HG03159 (cell line): Measurements from ENCODE around the gene C17orf100.

Experiments
- ATAC-seq: cut with Tn5 transposase; IDR thresholded peaks from one replicate; pipeline ENCODE4 v1.9.1; 2021; ENCODE audit warnings: mild to moderate bottlenecking, moderate library complexity; ENCODE audit not compliant: unreplicated experiment

Gene C17orf100

GRCh38 chr17:6668219-6668618 lies 16.7 kb downstream of the C17orf100 start:
- ATAC-seq, result no peak

- no peak for ATAC-seq
These were observed 17.3 kb downstream of the C17orf100 start for GRCh38 chr17:6668727-6669425.

GRCh38 chr17:6669479-6670212 lies 18.1 kb downstream of the C17orf100 start:
- no peak for ATAC-seq

DNA sequence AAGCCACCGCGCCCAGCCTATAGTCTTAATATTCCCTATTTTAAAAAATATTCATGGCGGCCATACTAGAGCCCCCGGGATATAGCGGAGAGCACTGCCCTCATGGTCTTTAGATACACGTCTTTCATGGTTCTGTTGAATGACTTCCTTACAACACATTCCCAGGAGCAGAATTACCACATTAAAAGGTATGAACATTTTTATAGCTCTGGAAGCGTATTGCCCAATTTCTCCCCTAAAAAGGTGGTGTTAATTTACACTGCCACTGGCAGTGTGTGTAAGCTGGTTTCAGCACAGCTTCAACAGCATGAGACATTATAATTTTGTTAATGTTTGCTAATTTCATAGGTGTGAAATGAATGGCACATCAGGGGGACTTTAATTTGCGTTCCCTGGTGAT lies 19.0 kb downstream of the C17orf100 start:
- no peak for ATAC-seq

GRCh38 chr17:6670999-6671398 lies 19.4 kb downstream of the C17orf100 start:
- ATAC-seq, result no peak

DNA sequence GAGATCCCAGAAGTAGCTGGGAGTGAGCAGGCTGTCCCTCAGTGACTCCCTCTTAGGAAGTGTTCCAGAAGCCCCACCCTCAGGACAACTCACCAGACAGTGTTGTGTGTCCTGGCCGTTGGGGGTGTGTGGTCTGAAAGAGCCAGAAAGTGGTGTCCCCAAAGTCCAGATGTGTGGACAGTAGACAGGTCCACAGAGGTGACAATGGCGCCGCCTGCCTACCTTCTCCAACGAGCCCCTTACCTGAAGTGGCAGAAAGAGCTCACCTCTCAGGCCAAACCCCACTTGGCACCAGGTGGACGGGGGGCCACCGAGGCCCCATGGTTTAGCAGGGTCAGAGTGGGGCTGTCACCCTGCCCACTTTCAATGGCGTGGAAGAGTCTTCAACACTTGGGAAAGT lies 19.9 kb downstream of the C17orf100 start:
- ATAC-seq, result no peak

DNA sequence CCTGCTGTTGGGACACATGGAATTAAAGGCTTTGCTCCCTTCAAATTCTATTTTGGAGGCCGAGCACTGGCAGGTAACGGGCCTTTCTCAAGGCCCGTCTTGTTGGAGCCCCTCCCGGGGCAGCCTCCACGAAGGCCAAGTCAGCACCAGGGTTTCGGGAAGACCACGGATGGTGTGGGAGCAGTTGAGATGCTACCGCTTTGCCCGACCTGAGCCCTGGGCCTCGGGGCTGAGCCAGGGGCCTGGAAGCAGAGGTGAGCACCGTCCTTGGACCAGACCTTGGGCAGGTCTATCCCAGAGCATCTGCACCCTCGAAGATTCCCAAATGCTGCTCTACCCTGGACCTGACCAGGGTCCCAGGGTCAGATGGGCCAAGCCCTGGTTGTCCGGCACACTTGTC lies 23.0 kb downstream of the C17orf100 start:
- ATAC-seq, result no peak

DNA sequence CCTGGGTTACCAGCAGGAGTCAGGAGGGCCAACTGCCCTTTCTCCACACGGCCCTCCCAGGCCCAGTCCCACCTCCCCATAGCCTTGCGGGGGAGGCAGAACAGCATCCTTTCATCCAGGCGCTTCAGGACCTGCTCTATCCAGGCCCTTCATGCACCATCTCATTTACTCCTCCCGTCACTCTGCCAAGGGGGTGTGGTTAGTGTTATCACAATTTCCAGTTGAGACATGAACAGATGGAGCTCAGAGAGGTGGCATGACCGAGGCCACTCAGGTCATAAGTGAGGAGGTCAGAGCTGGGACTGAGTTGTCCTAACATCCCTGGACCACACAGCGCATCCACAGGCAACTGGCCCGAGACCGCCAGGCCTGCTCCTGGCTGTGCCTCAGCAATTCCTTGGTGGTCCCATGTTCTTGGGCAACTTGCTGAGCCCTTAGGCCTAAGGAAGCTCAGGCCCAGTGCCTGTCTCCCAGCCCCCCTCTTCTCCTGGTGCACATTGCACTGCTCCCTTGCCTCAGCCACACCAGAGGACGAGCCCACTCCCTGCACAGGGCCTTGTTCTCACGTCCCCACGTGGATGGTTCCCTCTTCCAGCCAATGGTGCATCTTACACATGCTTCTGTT lies 23.8 kb downstream of the C17orf100 start:
- no peak for ATAC-seq

GRCh38 chr17:6676802-6677157 lies 25.2 kb downstream of the C17orf100 start:
- no peak for ATAC-seq

- ATAC-seq, result no peak
These were observed 25.7 kb downstream of the C17orf100 start for GRCh38 chr17:6677158-6677831.

DNA sequence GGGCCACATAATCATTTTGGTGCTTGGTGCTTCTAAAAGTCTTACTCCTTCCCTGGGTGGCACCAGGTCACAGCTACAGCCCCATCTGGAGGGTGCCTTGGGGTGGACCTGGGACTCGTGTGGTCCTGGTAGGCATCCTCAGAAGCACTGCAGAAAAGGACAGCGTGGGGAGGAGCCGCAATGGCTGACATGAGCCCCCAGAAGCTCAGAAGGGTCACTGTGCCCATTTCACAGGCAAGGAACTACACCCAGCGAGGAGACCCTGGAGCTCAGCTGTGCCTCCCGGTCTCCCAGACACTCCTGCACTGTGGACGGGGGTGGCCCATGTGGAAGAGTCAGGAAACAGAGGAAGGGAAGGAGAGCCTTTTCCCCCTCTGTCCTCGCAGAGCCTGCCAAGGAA lies 26.4 kb downstream of the C17orf100 start:
- ATAC-seq, result no peak

GRCh38 chr17:6679241-6679640 lies 27.7 kb downstream of the C17orf100 start:
- no peak for ATAC-seq

DNA sequence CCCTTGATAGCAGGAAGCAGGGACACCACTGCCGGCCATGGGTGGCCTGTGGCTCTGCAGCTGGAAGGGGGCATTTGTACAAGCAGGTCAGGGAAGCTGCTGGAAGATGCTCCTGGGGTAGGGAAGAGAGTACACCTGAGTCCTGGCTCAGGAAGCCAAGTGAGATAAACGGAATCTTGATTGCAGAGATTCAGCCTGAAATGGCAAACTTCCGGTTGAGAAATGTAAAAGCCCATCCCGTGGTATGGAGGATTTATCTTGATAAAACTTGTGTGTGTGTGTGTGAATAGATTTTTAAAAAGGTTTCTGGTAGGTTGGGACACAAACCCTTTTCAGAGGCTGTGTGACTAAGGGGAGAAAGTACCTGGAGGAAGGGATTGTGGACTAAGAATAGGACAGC lies 29.6 kb downstream of the C17orf100 start:
- no peak for ATAC-seq

GRCh38 chr17:6681671-6682070 lies 30.1 kb downstream of the C17orf100 start:
- no peak for ATAC-seq

DNA sequence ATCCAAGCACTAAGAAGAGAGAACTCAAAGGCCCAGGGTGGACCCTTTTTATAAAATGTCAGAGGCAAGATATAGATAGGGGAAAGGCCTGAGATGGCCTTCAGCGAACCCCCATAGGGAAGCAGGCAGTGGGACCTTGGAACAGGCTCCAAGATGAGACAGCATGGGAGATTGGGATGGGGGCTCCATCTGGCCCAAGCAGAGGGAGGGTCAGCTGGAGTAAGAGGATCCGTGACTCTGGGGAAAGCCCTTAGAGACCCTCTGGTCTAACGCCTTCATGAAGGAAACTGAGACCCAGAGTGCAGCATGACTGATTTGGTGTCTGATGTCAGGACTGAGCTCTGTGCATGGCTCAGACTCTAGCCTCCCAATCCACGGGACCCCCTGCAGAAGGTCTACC lies 30.8 kb downstream of the C17orf100 start:
- ATAC-seq, result no peak

DNA sequence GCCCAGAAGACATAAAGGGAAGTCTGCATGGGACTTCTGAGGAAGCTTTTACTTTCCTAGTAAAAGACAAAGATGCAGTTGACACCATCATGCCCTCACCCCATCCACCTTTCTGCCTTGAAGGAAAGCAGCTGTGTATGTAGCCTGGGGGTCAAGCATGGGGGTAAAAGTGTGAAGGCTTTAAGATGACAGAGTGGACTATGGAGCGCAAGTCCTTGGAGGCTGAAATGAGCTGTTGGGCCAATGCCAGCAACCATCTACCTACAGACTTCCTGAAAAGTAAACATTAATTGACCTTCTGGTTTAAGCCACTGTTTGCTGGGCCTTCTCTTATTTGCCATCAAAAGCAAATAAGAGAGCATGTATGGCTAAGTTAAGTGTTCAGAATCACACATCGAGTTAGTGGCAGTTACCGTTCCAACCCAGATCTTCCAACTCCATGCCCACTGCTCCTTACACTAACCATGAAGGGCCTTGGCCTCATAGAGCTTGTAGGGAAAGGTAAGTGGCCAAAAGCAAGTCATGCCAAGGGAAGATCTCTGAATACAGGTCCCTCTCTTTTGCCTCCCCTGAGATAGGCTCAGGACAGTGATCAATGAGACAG lies 31.6 kb downstream of the C17orf100 start:
- no peak for ATAC-seq

- ATAC-seq, result no peak
These were observed 32.3 kb downstream of the C17orf100 start for GRCh38 chr17:6683730-6684459.

GRCh38 chr17:6684460-6684783 lies 32.9 kb downstream of the C17orf100 start:
- ATAC-seq, result no peak

DNA sequence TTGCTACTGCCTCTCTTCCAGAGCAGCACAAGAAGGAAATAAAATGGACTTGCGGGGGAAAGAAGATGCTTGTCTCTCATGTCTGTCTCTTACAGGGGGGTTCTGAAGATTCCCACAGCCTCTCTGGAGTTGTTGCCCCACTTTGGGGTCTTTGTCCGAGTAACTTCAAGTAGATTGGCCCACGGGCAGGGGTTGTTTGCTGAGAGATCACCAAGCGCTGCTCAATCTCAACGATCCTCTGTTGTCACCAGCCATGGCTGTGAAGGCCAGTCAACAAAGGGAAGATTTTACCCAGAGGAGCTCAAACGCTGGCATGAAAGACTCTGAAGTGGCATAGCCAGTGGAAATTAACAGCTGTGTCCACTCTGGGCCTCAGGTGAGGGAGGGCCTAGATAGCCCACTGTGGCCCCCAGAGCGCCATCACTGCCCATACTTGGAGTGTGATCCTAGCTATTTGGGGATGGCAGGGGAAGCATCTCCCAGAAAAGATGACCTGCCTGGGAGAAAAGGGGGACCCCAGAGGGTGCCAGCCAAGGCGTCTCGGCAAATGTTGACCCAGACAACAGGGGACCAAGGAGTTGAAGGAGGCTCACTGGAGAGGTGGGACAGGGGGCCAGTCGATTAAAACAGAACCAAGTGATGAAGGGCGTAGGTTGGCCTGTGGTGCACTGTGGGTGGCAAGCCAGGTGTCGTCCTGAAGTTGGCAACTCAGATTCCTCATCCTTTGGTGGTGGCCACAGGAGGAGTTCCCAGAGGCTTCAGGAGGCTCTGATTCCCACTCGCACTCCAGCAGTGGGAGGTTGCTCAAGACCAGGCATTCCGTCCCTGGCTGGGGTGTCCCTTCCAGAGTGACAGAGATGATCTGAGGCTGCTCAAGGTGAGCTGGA lies 33.6 kb downstream of the C17orf100 start:
- ATAC-seq, result no peak

GRCh38 chr17:6686026-6686425 lies 34.5 kb downstream of the C17orf100 start:
- no peak for ATAC-seq
